Ammon's horn (tissue), 1 donor: ENCODE data around the gene USP12.
A peak's percentile ranks its signal among the peaks of the same experiment; 100 is the strongest.
"Not testable (repeated sequence)": the region's sequence is repeated elsewhere in the genome, so short reads cannot be mapped to it uniquely, and the experiment has no call there.

Experiments
- DNase-seq: peaks from one replicate; pipeline ENCODE4 v3.0.0-alpha.2; 2016; ENCODE audit warnings: low spot score

The USP12 gene

DNA sequence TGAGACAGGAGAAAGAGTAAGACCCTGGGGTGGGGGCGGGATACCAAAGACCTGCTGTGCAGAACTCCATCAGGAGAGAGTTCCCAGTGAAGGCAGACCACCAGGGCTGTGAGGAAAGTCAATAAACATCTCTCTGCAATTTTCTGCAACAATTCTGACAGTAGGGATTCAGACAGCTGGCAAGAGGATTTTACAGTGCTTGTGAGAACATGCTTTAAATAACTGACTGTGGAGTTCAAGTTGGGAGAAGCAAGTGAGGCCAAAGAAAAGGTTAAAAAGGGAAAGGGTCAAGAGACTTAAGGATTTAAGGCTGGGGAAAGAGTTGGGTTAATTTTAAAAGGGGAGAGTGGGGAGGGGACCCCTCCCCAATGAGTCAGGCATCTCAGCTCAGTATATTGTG, 98.4 kb downstream of the USP12 start:
- DNase-seq = no peak

DNA sequence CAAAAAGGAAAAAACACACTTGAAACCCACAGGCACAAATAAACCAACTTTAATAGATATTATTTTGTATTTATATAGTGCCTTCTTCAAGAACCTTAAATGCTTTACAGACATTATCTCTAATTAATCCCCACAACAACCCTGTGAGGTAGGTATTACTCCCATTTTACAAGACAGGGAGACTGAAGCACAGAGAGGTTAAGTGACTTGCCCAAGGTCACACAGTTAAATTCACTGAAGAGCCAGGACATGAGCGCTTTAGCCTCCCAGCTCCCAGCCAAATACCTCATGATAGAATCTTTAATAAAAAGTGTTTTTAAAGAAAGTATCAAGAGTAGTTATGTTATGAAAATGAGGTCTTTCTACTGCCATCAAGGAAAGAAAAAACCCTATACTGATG, 105.5 kb downstream of the USP12 start:
- not testable (repeated sequence) for DNase-seq

DNA sequence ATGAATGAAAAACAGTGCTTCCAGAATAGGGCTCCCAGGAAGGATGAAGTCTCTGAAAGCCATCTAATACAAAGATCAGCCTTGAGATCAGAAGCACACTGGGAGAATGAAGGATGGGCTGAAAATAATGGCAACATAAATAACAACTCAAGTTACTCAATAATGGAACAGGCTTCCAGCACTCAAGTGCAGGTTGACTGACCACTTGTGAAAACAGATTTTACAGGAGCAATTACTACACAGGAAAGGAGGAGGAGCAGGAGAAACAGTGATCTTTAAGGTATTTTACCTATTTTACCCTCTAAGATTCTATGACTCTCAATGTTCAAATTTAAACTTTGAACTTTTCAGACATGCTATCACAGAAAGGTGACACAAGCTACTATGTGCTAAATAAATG, 106.0 kb downstream of the USP12 start:
- no peak for DNase-seq

DNA sequence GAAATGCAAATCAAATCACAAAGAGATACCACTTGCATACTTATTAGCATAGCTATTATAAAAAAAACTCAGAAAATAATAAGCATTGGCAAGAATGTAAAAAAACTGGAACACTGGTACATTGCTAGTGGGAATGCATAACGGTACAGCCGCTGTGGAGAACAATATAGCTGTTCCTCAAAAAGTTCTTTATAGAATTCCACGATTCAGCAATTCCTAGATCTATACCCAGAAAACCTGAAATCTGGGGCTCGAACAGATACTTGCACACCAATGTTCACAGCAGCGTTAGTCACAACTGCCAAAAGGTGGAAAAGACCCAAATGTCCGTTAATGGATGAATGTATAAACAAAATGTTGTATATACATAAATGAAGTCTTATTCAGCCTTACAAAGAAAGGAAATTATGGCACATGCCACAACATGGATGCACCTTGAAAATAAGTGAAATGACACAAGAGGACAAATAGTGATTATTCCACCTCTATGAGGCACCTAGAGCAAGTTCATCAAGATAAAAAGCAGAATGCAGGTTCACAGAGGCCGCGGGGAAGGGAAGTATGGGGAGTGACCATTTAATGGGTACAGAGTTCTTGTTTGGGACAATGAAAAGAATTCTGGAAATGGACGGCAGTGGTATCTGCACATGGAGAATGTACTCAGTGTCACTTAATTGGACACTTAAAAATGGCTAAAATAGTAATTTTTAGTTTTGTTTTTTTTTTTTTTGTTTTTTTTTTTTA, 107.2 kb downstream of the USP12 start:
- DNase-seq = no peak

DNA sequence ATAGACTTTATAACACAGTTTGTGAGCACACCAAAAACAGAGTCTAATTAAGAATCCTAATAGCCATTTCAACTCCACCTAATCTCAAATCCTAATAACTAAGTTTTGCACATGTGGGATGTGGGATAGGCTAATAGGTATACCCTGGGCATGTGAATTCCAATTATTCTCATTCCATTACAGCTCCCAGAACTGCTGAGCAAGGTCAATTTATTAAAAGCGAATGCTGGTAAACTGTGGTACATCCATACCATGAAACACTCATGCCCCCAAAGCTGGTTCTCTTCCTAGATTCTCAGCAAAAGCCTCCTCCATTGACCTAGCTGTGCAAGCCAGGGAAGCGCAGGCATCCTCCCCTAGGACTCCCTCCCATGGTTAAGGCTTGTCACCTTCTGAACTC, 113.8 kb downstream of the USP12 start:
- no peak for DNase-seq

DNA sequence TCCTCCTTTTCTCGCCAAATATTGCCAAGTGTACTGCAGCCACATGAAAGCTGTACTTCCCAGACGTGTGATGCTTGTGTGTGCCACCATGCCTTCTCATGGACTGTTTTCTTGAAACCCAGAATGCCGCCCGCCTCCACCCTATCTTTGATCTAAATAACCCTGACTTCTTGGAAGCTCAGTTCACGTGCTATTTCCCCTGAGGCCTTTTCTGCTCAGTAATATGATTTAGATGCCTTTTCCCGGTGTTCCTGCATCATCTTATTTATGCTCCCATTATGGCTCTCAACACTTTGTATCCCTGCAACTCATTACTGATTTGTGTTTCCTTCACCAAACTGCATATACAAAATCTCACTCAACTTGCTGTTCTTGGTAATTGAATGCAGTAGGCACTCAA, 116.1 kb downstream of the USP12 start:
- DNase-seq = no peak

DNA sequence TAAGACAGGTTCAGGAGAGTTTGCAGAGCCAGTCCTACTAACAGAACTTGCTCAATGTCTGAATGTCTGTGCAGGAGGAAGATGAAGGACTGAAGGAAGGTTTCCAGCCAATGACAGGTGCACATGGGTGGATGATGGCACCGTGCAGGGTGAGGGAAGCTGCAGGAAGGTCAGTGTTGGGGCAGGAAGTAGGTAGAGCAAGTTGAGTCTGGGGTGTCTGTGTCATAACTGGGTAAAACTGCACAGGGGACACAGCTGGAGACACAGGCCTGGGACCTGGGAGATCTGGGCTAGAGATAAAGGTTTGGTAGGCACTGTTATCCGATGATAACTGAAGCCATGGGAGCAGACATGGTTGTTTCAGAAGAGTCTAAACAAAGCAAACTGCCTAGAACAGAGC, 116.9 kb downstream of the USP12 start:
- no peak for DNase-seq

DNA sequence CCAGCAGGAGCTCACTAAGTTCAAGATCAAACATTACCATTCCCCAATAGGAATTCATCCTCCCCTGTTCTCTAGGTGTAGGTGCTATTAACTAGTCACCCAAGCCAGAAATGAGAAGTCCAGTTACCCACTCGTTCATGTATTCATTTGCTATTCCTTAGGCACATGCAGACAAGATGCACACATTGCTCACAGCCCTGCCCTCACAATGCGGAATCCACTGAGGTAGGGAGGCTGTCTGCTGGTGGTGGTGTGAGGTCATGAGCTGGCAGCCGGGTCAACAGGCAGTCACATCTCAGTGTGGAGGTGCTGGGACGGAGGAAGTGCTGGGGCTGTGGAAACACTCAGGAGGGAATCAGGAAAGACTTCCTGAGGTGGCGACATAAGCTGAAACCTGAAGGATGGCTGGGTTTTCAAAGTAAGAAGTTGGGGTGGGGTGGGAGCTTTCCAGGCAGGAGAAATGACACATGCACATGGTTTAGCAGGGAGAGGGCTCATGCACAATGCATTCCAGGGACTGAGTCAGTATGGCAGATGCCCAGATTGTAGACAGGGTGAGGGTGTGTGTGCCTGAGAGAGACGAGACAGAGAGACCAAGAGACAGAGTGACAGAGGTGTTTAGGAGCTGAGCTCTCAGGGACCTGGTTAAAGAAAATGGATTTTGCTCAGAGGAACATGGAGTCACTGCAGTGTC, 117.6 kb downstream of the USP12 start:
- DNase-seq = peak; percentile 31

DNA sequence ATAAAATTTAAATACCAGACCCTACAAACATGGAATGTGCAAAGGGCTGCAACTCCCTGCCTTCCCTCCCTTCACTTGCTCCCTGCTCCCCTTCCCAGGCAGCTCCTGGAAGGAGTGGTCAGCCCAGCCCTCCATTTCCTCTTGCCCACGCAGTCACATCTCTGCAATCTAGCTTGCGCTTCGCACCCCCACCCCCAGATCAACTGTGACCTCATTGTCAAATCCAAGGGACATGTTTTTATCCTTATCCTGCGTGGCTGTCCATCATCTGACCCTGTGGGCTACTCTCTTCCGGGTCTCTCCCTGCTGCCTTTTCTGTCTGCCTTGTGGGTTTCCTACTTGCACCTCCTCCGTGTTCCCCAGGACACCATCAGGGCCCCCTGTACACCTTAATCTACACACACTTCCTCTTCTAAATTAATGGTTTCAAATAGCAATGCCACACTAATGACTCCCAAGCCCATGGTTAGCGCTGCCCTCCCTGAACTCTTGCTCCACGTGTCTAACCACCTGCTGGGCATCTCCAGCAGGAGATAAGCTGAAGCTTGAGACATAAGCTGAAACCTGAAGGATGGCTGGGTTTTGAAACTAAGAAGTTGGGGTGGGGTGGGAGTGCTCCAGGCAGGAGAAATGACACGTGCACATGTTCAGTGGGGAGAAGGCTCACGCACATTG, 118.3 kb downstream of the USP12 start:
- no peak for DNase-seq

DNA sequence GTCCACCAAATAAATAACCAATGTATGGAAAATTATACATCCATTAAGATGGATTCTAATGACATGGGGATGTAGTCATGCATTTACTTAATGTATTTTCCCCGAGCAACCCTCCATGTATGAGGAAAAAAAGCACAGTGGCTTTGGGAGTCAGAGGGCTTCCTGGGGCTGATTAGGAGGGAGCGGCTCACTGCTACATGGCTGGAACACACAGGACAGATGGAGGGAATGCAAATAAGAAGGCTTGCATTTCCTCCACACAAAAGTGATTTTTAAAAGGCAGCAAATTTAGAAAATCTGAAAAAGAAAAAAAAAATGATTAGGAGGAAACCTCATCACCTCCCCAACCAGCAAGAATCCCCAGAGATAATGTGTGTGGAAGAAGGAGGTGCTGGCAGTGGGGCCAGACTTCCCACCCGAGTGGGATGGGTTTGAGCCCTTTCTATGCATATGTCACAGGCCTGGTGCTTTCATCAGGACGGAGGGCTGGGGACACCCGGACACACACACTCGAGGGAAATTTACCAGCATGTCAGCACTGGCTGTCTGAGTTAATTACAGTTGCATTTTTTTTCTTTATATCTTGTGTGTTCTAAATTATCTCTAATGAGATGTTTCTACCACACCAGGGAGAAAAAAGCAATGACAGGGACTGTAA, 118.9 kb downstream of the USP12 start:
- DNase-seq = no peak

DNA sequence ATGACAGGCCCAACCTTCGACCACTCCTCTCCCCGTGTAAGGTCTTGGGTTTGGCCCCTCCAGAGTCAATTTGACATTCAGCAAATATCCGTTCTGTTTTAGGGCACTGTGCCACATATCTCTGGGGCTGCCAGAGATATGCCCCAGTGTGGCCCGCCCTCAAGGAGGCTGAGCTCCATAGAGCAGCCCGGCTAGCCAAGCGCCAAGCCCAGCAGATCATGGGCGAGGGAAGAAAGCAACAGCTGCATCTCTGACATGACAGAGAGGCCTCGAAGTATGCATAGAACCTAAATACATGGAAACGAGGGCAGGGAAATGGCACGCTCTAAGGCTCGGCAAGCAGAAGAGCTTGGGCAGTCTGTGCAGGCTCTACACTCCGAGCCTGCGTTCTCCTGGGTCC, 124.5 kb downstream of the USP12 start:
- no peak for DNase-seq

DNA sequence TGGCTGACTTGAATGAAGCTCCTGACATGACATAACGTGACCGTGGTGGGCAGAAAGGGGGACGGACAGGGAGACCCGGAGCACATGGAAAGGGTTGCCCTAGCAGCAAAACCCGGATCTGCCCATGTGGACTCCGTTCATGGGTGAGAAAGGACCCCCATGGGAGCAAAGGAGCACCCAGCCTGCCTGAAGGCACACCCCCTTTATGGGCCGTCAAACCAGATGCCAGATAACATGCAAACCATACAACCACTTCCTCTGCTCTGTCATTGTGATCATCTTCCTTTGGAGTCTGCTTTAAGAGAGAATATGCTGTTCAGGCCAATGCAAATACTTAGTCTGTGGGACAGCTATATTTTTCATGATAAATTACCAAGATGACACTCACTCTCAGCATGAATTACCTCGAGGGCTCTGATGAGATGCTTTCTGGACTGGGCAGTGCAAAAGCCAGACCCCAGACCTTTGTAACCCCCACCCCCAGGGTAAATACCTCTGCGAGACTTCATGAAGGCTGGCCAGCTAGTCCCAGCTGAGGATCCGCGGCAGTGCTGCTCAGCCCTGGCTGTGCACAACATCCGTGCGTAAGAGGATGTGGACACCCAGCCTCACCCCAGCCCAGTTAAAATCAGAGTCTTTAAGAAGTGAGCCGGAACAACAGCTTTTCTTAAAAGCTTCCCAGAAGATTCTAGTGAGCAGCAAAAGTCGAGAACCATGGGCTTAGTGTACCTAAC, 126.6 kb downstream of the USP12 start:
- DNase-seq = no peak

DNA sequence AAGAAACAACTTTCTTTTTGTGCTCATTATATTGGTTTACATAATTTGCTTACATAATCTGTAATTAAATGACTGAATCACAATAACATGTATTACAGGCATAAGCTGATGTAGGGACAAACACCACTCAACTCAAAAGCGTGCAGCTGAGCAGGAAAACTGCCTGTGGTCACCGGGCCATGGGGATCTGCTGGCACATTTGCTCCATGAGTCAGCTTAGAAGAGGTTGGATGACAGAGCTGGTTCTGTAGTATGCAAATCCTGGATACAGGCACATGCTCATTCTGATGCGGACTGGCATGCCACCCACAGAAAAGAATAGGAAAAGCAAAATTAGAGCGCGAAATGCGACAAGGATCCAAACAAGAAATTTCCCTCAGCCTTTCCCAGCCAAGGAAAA, 128.6 kb downstream of the USP12 start:
- peak; percentile 90 for DNase-seq

DNA sequence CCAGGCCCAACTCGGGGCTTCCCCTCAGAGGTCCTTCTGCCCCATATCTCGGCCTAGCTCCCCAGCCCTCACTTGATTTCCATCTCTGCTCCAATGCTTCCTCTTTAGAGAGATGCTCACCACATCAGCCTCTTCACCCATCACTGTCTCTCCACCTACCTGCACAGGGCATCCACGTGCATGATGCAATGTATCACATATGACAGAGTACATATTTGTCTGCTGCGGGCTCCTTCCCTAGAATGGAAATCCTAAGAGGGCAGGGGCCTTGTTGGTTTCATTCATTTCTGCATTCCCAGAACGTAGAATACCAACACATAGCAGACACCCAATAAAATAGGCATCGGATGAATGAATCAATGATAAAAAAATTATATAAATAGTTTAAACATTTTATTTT, 130.3 kb downstream of the USP12 start:
- DNase-seq = no peak

DNA sequence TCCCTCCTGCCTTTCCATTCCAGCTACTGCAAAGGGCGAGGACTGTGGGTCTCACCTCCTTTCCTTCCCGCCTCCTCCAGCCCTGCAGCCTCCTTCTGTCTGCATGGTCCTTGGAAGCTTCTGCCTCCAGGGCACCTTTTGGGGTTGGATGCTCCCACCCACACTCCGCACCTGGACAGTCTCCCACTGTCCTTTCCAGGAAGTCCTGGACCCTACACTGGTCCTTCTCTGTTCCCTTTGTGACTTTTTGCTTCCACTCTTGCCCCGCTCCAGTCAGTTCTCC, 130.8 kb downstream of the USP12 start:
- no peak for DNase-seq

DNA sequence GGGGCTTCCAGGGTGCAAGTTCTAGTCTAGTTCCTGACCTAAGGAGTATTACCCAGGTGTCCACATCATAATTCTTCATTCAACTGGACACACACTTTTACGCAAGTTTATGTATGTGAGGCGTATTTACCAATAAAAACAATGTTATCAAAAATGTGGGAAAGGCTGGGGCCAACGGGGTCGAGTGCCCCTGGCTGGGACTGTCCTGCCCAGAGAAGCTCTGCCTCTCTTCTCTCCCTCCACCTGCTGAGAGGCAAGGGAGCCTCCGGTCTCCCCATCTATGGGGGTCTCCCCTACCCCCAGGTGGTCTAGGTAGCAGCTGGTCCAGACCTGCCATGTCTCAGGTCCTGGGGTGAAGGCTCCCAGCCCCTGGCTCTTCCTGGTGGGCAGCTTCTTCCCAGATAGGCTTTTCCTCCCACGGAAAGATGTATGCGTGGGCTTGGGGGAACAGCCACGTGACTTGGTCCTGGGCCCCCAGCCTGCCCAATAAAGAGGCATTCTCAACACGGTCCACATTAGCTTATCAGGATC, 132.4 kb downstream of the USP12 start:
- no peak for DNase-seq

DNA sequence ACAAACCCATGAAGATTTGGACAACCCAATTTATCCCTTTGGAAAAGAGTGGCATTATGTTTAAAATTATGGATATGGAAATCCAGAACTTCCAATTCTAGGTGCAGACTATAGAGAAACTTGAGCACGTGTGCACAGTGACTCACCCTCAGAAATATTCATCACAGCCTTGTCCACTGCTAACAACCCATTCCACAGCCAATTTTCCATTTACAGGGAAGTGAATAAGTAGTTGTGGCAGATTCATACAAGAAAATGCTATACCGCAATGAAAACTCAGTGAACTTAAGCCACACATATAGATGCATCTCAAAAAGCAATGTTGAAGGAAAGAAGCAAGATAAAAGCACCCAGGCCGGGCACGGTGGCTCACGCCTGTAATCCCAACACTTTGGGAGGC, 133.3 kb downstream of the USP12 start:
- DNase-seq = no peak

DNA sequence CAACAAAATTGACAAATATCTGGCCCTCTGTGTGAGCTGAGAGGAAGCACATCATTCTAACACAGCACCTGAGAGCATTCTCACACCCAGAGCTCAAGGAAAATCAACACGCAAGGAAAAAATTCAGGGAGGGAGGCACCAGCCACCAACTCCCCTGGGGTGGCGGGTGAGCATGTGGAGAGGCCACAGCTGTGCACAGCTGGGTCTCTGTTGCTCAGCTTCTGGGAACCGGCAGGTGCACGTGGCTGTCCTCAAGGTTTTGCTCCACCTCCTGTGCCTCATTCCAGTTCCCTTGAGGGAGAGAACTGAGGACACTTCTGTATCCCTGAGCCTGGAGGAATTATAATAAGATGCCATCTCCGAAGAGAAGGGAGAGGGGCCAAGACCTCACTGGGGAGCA, 134.0 kb downstream of the USP12 start:
- DNase-seq = no peak

DNA sequence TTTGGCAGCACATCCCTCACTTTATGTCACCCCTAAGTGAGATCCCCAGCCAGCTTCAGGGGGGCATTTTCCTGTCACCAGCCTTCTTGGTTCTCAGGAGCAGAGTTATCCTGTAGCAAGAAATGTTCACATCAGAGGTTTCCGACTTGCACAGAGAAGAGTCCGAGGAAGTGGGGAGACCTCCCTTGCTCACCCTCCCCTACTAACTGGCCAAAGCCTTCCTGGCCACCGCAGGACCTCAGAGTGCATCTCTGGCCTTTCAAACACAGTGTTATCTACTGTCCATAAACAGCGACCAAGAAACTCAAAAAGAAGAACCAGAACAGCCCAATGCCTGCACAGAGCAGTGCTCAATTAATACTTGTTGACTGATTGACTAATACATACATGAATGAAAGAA, 134.4 kb downstream of the USP12 start:
- no peak for DNase-seq

DNA sequence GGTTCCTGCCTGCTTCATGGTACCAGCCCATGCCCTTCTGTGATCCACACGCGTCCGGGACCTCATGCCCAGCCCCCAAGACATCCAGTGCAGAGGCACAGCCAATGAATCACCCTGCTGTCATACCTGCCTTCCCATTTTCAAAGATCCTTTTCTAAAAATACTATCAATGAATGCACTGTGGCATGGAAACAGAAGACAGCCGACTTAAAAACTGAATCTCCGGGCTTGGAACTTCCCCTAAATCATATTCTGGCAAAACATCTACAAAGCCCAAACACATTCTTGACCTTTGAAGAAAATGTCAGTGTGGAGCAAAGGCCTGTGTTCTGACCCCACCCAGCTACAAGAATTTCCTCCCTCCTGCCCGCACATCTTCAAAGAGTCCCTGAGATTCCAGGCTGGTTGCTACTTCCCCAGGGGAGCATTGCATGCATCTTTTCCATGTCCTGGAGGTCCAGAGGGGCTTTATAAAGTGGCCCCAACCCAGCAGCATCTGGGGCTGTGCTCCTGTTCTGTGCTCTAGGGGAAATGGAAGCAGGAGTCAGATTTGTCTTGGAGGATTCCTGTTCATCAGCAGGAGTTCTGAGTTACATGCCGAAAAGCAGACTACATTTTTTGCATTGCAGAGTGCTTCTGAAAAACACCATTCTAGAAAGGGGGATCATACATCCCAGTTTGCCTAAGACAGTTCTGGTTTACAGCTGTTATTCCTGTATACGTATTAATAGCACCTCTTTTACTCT, 135.2 kb downstream of the USP12 start:
- DNase-seq = no peak

DNA sequence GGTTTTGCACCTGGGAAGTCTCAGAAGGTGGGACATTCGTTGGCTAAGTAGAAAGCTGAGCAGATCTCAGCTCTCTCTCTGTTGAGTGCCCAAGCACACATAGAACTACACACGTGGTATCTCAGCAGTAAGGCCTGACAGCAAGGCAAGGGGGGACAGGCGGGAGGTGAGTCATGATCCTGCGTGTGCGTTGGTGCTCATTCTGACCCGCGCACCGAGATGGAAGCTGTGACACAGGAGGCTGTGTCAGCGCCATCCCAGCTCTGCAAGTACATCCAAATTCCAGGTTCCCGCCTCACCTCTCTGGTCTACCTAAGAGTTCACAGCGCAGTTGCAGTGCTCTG, 135.7 kb downstream of the USP12 start:
- no peak for DNase-seq
